Stimulated activated CD8-positive, alpha-beta memory T cell treated with anti-CD3 and anti-CD28 coated beads, Interleukin-2, amount 100 ng/mL, for 1 hour (primary cell): ENCODE results near the gene SSNA1.

ENCODE experiments used
- DNase-seq, 2 donors: peaks; one replicate each; pipeline ENCODE4 v3.0.0-alpha.2; 2020; ENCODE audit warnings: low read depth in 2 of 2

The SSNA1 gene

GRCh38 chr9:137219757-137220316 lies 31.4 kb downstream of the SSNA1 start:
- no peak for DNase-seq

GRCh38 chr9:137220317-137221094 lies 32.0 kb downstream of the SSNA1 start:
- DNase-seq: no peak

GRCh38 chr9:137221095-137221505 lies 32.6 kb downstream of the SSNA1 start:
- no peak for DNase-seq

- no peak for DNase-seq
These were observed 33.1 kb downstream of the SSNA1 start for GRCh38 chr9:137221506-137222111.

DNA sequence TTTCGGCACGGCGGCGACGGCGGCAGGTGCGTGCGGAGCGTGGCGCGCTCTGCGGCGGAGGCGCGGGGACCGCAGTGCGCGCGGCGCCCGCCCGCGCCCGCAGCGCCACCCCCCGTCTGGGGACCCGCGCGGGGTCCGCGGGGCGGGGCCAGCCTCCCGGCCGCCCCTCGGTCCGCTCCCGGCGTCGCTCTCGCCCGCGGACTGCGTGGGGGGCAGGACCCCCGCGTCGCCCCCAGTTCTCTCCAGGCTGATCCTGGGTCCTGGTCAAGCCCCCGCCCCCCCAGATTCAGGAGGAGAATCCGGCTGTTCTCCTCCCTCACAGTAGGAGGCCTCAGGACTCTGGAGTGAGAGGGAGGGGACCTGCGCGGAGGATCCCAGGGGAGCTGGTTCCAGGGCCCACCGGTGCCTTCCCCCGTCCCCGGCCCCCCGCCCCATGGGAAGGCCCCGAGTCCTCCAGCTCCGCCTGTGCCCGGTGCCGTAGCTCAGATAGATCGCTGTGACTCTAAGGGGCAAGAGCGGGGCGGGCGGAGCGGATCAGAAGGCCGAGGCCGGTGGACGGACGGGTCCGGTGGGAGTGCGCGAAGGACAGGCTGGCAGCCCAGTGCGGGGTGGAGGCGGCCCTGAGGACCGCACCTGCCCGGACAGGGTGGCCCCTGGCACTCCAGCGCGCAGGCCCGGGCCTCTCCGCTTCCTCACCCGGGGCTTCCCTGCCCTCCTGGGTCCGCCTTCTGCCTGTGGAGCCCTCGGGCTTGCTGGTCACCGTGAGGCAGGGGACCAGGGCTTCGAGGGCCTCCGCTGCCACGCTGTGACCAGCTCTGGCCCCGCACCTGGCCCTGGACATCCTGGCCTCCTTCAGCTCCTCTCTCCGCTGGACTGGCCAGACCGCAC lies 34.0 kb downstream of the SSNA1 start, which contains the start of gene RNF208:
Gene RNF208, minus strand, starts transcription at position 51 of the 888 bp plus-strand sequence. CDS start 1,028 bp downstream, outside the sequence.
- DNase-seq: no peak

- DNase-seq: peak; percentile 93 to 97
These were observed 34.8 kb downstream of the SSNA1 start for GRCh38 chr9:137223078-137223970.

DNA sequence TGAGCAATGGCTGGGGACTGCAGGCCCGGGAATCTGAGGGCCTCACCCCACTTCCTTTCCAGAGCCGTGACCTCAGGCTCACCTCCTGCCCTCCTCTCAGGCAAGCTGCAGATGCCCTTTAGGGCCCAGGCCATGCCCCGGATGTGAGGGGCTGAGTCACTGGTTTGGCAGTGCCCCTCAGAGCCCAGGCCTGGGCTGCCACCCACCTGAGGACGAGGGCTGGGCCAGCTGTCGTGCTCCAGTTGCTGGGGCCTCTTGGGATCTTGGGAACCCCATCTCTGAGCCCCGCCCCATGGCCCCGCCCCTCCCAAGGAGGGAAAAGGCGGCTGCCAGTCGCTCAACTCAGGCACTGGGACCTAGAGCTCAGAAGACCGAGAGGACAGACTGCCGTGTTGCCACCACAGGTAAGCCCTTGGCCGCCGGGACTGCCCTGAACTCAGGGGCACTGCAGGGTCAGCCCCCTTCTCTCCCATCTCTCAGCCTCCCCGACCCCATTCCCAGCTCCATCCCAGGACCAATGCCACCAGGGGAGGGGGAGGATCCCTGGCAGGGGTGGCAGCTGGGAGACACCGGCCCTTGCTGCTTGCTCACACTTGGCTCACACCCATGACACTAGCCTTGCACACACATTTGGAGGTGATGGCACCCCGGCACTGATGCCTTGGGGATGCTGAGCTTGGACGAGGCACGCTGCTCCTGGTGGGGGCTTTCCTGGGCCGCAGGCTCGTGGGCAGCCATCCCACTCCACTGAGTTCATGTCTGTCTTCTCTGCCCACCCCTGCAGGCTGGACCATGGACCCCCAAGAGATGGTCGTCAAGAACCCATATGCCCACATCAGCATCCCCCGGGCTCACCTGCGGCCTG lies 36.6 kb downstream of the SSNA1 start, which contains the start of gene CYSRT1:
Gene CYSRT1, plus strand, starts transcription at position 345 of the 865 bp plus-strand sequence. Its CDS starts 448 bp downstream, at position 793.
- DNase-seq: no peak

DNA sequence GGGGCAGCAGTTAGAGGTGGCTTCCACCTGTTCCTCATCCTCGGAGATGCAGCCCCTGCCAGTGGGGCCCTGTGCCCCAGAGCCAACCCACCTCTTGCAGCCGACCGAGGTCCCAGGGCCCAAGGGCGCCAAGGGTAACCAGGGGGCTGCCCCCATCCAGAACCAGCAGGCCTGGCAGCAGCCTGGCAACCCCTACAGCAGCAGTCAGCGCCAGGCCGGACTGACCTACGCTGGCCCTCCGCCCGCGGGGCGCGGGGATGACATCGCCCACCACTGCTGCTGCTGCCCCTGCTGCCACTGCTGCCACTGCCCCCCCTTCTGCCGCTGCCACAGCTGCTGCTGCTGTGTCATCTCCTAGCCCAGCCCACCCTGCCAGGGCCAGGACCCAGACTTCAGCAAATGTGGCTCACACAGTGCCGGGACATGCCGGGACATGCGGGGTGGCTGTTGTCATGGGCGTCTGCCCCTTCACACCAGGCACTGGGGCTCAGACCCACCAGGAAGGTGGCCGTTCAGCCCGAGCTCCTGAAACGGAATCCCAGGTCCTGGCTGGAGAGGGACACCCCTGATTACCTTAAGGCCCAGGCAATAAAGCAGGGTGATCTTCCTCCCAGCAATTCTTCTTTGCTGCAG lies 37.3 kb downstream of the SSNA1 start:
- DNase-seq: no peak

GRCh38 chr9:137226338-137227053 lies 38.0 kb downstream of the SSNA1 start:
- no peak for DNase-seq

DNA sequence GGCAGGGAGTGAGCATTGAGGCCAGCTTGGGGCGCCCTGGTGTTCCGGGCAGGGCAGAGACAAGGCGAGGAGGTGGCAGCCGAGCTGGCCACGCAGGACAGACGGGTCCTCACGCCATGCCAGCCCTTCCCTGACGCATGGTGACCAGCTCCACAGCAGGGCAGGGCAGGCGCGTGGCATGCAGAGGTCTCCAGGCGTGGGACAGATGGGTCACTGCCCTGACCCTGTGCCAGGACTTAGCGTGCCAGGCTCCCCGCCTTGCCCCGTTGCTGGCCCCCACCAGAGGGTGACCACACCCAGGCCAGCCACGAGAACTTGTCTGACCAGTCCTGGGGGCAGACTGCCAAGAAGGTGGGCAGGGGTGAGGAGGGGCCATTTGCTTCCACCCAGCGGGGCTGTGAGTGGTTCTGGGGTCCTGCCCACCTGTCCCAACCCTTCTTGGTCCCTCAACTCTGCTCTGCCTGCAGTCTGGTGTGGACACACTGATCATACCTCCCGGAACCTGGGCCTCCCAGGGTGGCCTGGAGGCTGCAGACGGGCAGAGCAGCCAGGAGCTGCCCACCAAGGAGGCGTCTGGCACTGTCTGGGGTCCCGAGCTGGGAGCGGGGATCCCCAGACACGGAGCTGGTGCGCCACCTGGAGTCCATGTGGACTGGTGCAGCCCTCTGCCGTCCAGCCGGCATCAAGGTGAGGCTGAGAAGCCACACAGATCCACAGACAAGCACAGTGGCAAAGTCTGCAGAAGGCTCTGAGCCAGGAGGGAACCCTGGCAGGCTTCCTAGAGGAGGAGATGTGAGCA lies 38.8 kb downstream of the SSNA1 start, which contains the start of gene RNF224:
Gene RNF224, plus strand, starts transcription at position 449 of the 799 bp plus-strand sequence. CDS start 834 bp downstream, outside the sequence.
- DNase-seq: peak; percentile 60 to 72

GRCh38 chr9:137227853-137228505 lies 39.5 kb downstream of the SSNA1 start:
- DNase-seq: no peak

DNA sequence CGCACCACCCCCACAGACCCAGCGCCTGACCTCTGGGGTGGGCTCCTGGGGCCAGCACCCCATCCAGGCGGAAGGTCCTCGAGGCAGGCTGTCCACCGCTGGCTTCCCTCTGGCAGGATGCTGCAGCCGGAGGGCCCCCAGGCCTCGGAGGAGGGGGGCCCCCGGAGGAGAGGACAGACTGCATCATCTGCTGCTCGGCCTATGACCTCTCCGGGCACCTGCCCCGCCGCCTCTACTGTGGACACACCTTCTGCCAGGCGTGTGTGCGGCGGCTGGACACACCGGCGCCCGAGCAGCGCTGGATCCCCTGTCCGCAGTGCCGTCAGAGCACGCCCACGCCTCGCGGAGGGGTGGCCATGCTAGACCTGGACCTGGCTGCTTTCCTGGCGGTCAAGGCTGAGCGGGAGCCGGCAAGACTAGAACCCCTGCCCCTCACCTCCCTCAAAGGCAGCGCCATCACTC lies 40.1 kb downstream of the SSNA1 start:
- DNase-seq: no peak

GRCh38 chr9:137228968-137229896 lies 40.8 kb downstream of the SSNA1 start:
- no peak for DNase-seq

GRCh38 chr9:137229903-137230704 lies 41.6 kb downstream of the SSNA1 start:
- DNase-seq: no peak
